ENCODE data around the gene FRG2. TPM values are rescaled to one million over a fixed set of nuclear protein-coding genes. Genes with fewer than 3 reads are reported as not detected.
A peak's percentile ranks its signal among the peaks of the same experiment; 100 is the strongest.

Gene FRG2
- total and polyA plus RNA-seq, 4 donors = not detected

GRCh38 chr4:190019023-190019858 is 7.8 kb downstream of the FRG2 start:
- peaks cover 0 to 18% (median 0%) of the 10 kb centered on the region in 4 donors for H3K9me3 ChIP-seq (ENCODE audit: control insufficient read depth in 4 of 4, insufficient read depth in 3 of 4, low read length in 3 of 4)

GRCh38 chr4:190018201-190018920 is 8.7 kb downstream of the FRG2 start:
- Histone ChIP-seq H3K27me3 (ENCODE audit: control insufficient read depth in 3 of 3, insufficient read depth in 3 of 3, low read length in 2 of 3) (peaks cover 20 to 68% (median 45%) of the 10 kb centered on the region in 3 donors), H3K4me1 (ENCODE audit: control insufficient read depth in 5 of 5, insufficient read depth in 5 of 5, low read length in 5 of 5) (peaks cover 0 to 18% (median 0%) of the 10 kb centered on the region in 5 donors), H3K9ac (ENCODE audit: insufficient read depth in 1 of 2, low read length in 2 of 2) (no peak overlapping the region), H3K9me3 (ENCODE audit: control insufficient read depth in 4 of 4, insufficient read depth in 3 of 4, low read length in 3 of 4) (peaks cover 0 to 18% (median 0%) of the 10 kb centered on the region in 4 donors), H3K36me3 (ENCODE audit: control insufficient read depth in 4 of 4, insufficient read depth in 4 of 4, low read length in 4 of 4) (no peaks in the 10 kb centered on the region), H3K4me3 (no peak overlapping the region), H3K27ac (ENCODE audit: low read depth in 1 of 2, low read length in 1 of 2) (no peak overlapping the region)
- DNase-seq (no peak), ATAC-seq (ENCODE audit: insufficient read depth, low FRiP score) (no peak)
- TF ChIP-seq CTCF (IDR thresholded peaks at IDR 0.05; ENCODE audit: control extremely low read depth, extremely low read depth) = no peak
- 9 to 12% methylated on average over 38 of the region's 38 CpGs for WGBS, 2 donors

More at GRCh38 chr4:190019023-190019858, 7.8 kb downstream of the FRG2 start:
- Histone ChIP-seq H3K27ac (ENCODE audit: low read depth in 1 of 2, low read length in 1 of 2) (no peak overlapping the region), H3K36me3 (ENCODE audit: control insufficient read depth in 4 of 4, insufficient read depth in 4 of 4, low read length in 4 of 4) (no peaks in the 10 kb centered on the region), H3K27me3 (ENCODE audit: control insufficient read depth in 3 of 3, insufficient read depth in 3 of 3, low read length in 2 of 3) (peaks cover 20 to 66% (median 42%) of the 10 kb centered on the region in 3 donors), H3K4me3 (no peak overlapping the region), H3K9ac (ENCODE audit: insufficient read depth in 1 of 2, low read length in 2 of 2) (no peak overlapping the region), H3K4me1 (ENCODE audit: control insufficient read depth in 5 of 5, insufficient read depth in 5 of 5, low read length in 5 of 5) (peaks cover 0 to 18% (median 0%) of the 10 kb centered on the region in 5 donors)
- WGBS, 2 donors = 3 to 9% methylated on average over 56 to 57 of the region's 57 CpGs
- no peak for TF ChIP-seq CTCF (IDR thresholded peaks at IDR 0.05; ENCODE audit: control extremely low read depth, extremely low read depth)
- DNase-seq (peak in 1 of 3 donors; percentile 15), ATAC-seq (ENCODE audit: insufficient read depth, low FRiP score) (no peak)

DNA sequence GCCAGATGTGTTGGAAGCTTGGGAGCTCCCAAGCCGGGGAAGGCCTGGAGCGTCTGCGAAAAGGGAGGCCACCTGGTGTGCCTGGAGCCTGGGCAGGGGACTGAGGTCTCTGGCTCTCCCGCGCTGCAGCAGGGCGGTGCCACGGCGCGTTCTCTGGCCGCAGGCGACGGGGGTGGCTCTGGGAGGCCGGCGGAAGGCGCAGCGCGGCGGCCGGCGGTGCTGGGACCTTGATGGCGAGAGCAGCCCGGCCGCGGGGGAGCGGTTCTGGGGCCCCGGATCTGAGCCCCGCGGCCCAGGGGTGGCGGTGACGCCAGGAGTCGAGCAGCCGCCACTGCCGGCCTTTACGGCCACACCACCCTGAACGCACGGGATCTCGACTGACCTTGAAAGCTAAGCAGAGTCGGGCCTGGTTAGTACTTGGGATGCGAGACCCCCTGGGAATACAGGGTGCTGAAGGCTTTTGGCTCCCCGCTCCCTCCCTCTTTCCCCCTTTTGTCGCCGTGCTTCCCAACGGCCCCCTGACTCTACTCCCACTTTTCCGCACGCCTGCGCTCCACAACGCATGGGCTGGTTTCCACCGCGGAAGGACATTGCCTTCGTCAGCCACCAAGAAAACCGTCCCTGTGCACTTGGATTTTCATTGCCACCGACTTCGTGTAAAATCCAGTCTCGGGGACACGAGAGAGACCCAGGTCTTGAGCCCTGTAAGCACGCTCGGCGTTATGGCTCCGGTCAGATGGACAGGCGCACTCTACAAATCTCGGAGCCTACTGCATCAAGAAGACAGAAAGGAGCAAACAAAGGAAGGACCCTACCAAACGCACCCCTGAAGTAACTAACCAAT is 9.5 kb downstream of the FRG2 start:
- DNase-seq = peak in 1 of 3 donors; percentile 13
- no peak overlapping the region for H3K27ac ChIP-seq (ENCODE audit: low read depth in 1 of 2, low read length in 1 of 2)
- H3K36me3 ChIP-seq (ENCODE audit: control insufficient read depth in 4 of 4, insufficient read depth in 4 of 4, low read length in 4 of 4) = no peaks in the 10 kb centered on the region

More for the DNA sequence above, 9.5 kb downstream of the FRG2 start:
- H3K4me1 ChIP-seq (ENCODE audit: control insufficient read depth in 5 of 5, insufficient read depth in 5 of 5, low read length in 5 of 5) = peaks cover 0 to 18% (median 0%) of the 10 kb centered on the region in 5 donors
- no peak for ATAC-seq (ENCODE audit: insufficient read depth, low FRiP score)
- 3 to 5% methylated on average over 45 to 62 of the region's 62 CpGs for WGBS, 2 donors
- no peak overlapping the region for H3K9ac ChIP-seq (ENCODE audit: insufficient read depth in 1 of 2, low read length in 2 of 2)
- TF ChIP-seq CTCF (IDR thresholded peaks at IDR 0.05; ENCODE audit: control extremely low read depth, extremely low read depth) = no peak
- no peak overlapping the region for H3K4me3 ChIP-seq
- H3K27me3 ChIP-seq (ENCODE audit: control insufficient read depth in 3 of 3, insufficient read depth in 3 of 3, low read length in 2 of 3) = peaks cover 20 to 67% (median 48%) of the 10 kb centered on the region in 3 donors
- H3K9me3 ChIP-seq (ENCODE audit: control insufficient read depth in 4 of 4, insufficient read depth in 3 of 4, low read length in 3 of 4) = peaks cover 0 to 22% (median 0%) of the 10 kb centered on the region in 4 donors
